H9 (cell line): ENCODE data around the gene PLEK. TPM values are rescaled to one million over a fixed set of nuclear protein-coding genes. Genes with fewer than 3 reads are reported as not detected.

Experiments used
- DNase-seq: peaks from one replicate; pipeline ENCODE4 v3.0.0-alpha.2; 2017
- H2AFZ ChIP-seq: one replicate; pipeline ENCODE4 v1.6.1; 2013; ENCODE audit warnings: mild to moderate bottlenecking, low read length, control low read depth, moderate library complexity
- H2AK5ac ChIP-seq: 2 replicates; pipeline ENCODE4 v1.6.1; 2013; ENCODE audit warnings: low read length, control low read depth, mixed read lengths; ENCODE audit not compliant: insufficient read length
- H2BK120ac ChIP-seq: one replicate; pipeline ENCODE4 v1.6.1; 2013; ENCODE audit warnings: low read depth, mild to moderate bottlenecking, low read length, control low read depth, inconsistent platforms; ENCODE audit not compliant: poor library complexity, severe bottlenecking
- H2BK12ac ChIP-seq: 2 replicates; pipeline ENCODE4 v1.6.1; 2013; ENCODE audit warnings: low read length, control low read depth, mixed read lengths, low read depth; ENCODE audit not compliant: insufficient read length
- H2BK15ac ChIP-seq: 2 replicates; pipeline ENCODE4 v1.6.1; 2013; ENCODE audit warnings: low read depth, low read length, control low read depth
- H2BK20ac ChIP-seq: one replicate; pipeline ENCODE4 v1.6.1; 2013; ENCODE audit warnings: low read depth, mild to moderate bottlenecking, low read length, control low read depth, inconsistent platforms; ENCODE audit not compliant: poor library complexity, severe bottlenecking
- H2BK5ac ChIP-seq: 2 replicates; pipeline ENCODE4 v1.6.1; 2013; ENCODE audit warnings: low read length, control low read depth, mixed read lengths; ENCODE audit not compliant: insufficient read length
- H3K14ac ChIP-seq: 2 replicates; pipeline ENCODE4 v1.6.1; 2013; ENCODE audit warnings: low read length, control low read depth; ENCODE audit not compliant: insufficient read depth
- H3K18ac ChIP-seq: 2 replicates; pipeline ENCODE4 v1.6.1; 2013; ENCODE audit warnings: low read depth, mild to moderate bottlenecking, mixed read lengths, low read length, control low read depth; ENCODE audit not compliant: insufficient read length
- H3K23ac ChIP-seq: 2 replicates; pipeline ENCODE4 v1.6.1; 2013; ENCODE audit warnings: low read length, control low read depth, mixed read lengths, low read depth; ENCODE audit not compliant: insufficient read length
- H3K23me2 ChIP-seq: 2 replicates; pipeline ENCODE4 v1.6.1; 2013; ENCODE audit warnings: low read depth, mild to moderate bottlenecking, mixed read lengths, low read length, control low read depth; ENCODE audit not compliant: insufficient read length, poor library complexity, severe bottlenecking
- H3K27ac ChIP-seq: 2 replicates; pipeline ENCODE4 v1.5.1; 2013; ENCODE audit warnings: low read length, control low read depth, mixed read lengths, low read depth; ENCODE audit not compliant: insufficient read length
- H3K27me3 ChIP-seq: 2 replicates; pipeline ENCODE4 v1.6.1; 2013; ENCODE audit warnings: low read length, control low read depth, inconsistent platforms; ENCODE audit not compliant: insufficient read depth
- H3K4ac ChIP-seq: 2 replicates; pipeline ENCODE4 v1.6.1; 2013; ENCODE audit warnings: low read depth, mild to moderate bottlenecking, control low read depth, inconsistent platforms, low read length, moderate library complexity
- H3K4me1 ChIP-seq: 2 replicates; pipeline ENCODE4 v1.6.1; 2013; ENCODE audit warnings: low read length, control low read depth, inconsistent platforms; ENCODE audit not compliant: insufficient read depth
- H3K4me2 ChIP-seq: 2 replicates; pipeline ENCODE4 v1.6.1; 2013; ENCODE audit warnings: low read length, control low read depth, mixed read lengths; ENCODE audit not compliant: insufficient read length, insufficient read depth
- H3K56ac ChIP-seq: 2 replicates; pipeline ENCODE4 v1.6.1; 2013; ENCODE audit warnings: low read depth, mild to moderate bottlenecking, mixed read lengths, low read length, control low read depth; ENCODE audit not compliant: insufficient read length
- H3K79me1 ChIP-seq: 2 replicates; pipeline ENCODE4 v1.6.1; 2013; ENCODE audit warnings: low read depth, mild to moderate bottlenecking, moderate library complexity, low read length, control low read depth, inconsistent platforms; ENCODE audit not compliant: insufficient read depth, poor library complexity, severe bottlenecking
- H3K79me2 ChIP-seq: 2 replicates; pipeline ENCODE4 v1.6.1; 2013; ENCODE audit warnings: low read length, control low read depth, inconsistent platforms; ENCODE audit not compliant: insufficient read depth
- H3K9ac ChIP-seq: 2 replicates; pipeline ENCODE4 v1.6.1; 2013; ENCODE audit warnings: low read length, control low read depth, mixed read lengths; ENCODE audit not compliant: insufficient read length; ENCODE audit errors: extremely low read depth
- H3K9me3 ChIP-seq: one replicate; pipeline ENCODE4 v1.6.1; 2013; ENCODE audit warnings: low read depth, low read length, inconsistent platforms; ENCODE audit not compliant: control insufficient read depth
- H3T11ph ChIP-seq: one replicate; pipeline ENCODE4 v1.6.1; 2013; ENCODE audit warnings: mild to moderate bottlenecking, low read length, control low read depth, inconsistent platforms
- H4K20me1 ChIP-seq: one replicate; pipeline ENCODE4 v1.6.1; 2013; ENCODE audit not compliant: control insufficient read depth, insufficient read length, insufficient read depth
- H4K5ac ChIP-seq: 2 replicates; pipeline ENCODE4 v1.6.1; 2013; ENCODE audit warnings: low read depth, mild to moderate bottlenecking, mixed read lengths, low read length, control low read depth; ENCODE audit not compliant: insufficient read length
- H4K8ac ChIP-seq: replicated peaks from 2 replicates; pipeline ENCODE4 v1.6.1; 2013; ENCODE audit warnings: low read length, control low read depth, mixed read lengths, low read depth; ENCODE audit not compliant: insufficient read length
- H4K91ac ChIP-seq: 2 replicates; pipeline ENCODE4 v1.6.1; 2013; ENCODE audit warnings: low read depth, mild to moderate bottlenecking, moderate library complexity, mixed read lengths, low read length, control low read depth; ENCODE audit not compliant: insufficient read length
- H3K27ac Mint-ChIP-seq, 3 experiments: 2 replicates in 2 of 3; 3 replicates in 1 of 3; pipeline ENCODE4 v1.8.0; 2020 to 2021; ENCODE audit warnings: mixed read lengths in 3 of 3, mild to moderate bottlenecking in 1 of 3, moderate library complexity in 1 of 3
- H3K27me3 Mint-ChIP-seq: 2 replicates; pipeline ENCODE4 v1.8.0; 2021; ENCODE audit warnings: low read depth, mild to moderate bottlenecking, moderate library complexity, mixed read lengths
- H3K36me3 Mint-ChIP-seq, 3 experiments: 2 replicates in 2 of 3; 3 replicates in 1 of 3; pipeline ENCODE4 v1.8.0; 2020 to 2021; ENCODE audit warnings: low read depth in 3 of 3, mixed read lengths in 3 of 3; ENCODE audit not compliant: insufficient read depth in 1 of 3
- H3K4me1 Mint-ChIP-seq, 2 experiments: 2 replicates each; pipeline ENCODE4 v1.8.0; 2020; ENCODE audit warnings: mixed read lengths in 2 of 2
- H3K4me3 Mint-ChIP-seq, 2 experiments: 2 replicates in 1 of 2; 3 replicates in 1 of 2; pipeline ENCODE4 v1.8.0; 2020 to 2021; ENCODE audit warnings: mild to moderate bottlenecking in 2 of 2, mixed read lengths in 2 of 2, moderate library complexity in 1 of 2
- H3K9me3 Mint-ChIP-seq, 2 experiments: 2 replicates in 1 of 2; 3 replicates in 1 of 2; pipeline ENCODE4 v1.8.0; 2020; ENCODE audit warnings: mild to moderate bottlenecking in 2 of 2, mixed read lengths in 2 of 2, moderate library complexity in 1 of 2
- CTCF ChIP-seq: fragments of 200-600 bp; sonication (generic); conservative IDR thresholded peaks from 3 replicates; pipeline ENCODE4 v1.8.0; 2021; ENCODE audit warnings: antibody characterized with exemption, mild to moderate bottlenecking
- WGBS: extraction: QIAGEN DNeasy Blood & Tissue Kit; methylation state at CpG from one replicate; pipeline ENCODE4 v1.1.7; 2013; ENCODE audit warnings: missing lambda C conversion rate, low lambda C conversion rate, mixed read lengths; ENCODE audit not compliant: insufficient read length; ENCODE audit errors: extremely low coverage; 5-methylcytosine and 5-hydroxymethylcytosine counted together
- total RNA-seq: library from RNA; stranded (reverse); gene quantifications from 2 replicates; pipeline ENCODE4 v1.2.1, GENCODE V29; 2021

Gene PLEK
- total RNA-seq, 1 experiment from 2014 or later, result not detected

DNA sequence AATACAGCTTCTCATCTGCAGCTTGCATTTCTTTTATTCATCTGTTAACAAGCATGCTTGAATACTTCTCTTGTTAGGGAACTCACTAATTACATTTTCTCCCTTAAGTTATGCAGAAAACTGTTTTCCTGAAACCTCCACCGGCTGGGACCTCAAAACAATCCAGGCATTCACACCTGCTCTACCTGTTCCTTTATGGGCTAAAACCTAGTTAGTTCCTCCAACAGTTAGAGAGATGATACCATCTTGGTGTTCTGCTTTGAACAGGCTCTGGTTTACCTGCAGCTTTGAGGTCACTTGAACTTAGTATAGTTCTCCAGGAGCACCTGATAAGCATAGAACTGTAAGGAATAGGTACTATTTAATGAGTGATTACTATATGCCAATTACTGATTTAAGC, 6.1 kb downstream of the PLEK start:
- H3T11ph ChIP-seq, result no peak overlapping the region
- no peaks in the 10 kb centered on the region for H3K27me3 ChIP-seq
- no peaks in the 10 kb centered on the region for H3K79me1 ChIP-seq
- no peak overlapping the region for H3K4me3 Mint-ChIP-seq
- no peak for TF ChIP-seq CTCF
- H2BK12ac ChIP-seq, result no peak overlapping the region
- no peak overlapping the region for H4K91ac ChIP-seq
- no peak overlapping the region for H3K4ac ChIP-seq
- H3K27me3 Mint-ChIP-seq, result no peaks in the 10 kb centered on the region
- H3K56ac ChIP-seq, result no peak overlapping the region
- H3K79me2 ChIP-seq, result no peaks in the 10 kb centered on the region
- no peak for DNase-seq
- H2BK5ac ChIP-seq, result no peak overlapping the region
- no peak overlapping the region for H3K27ac ChIP-seq
- H3K18ac ChIP-seq, result no peak overlapping the region
- no peak overlapping the region for H2AK5ac ChIP-seq
- H3K23me2 ChIP-seq, result no peaks in the 10 kb centered on the region
- H3K4me2 ChIP-seq, result no peak overlapping the region
- H4K8ac ChIP-seq, result no peak overlapping the region
- H3K9me3 Mint-ChIP-seq, result no peaks in the 10 kb centered on the region
- no peaks in the 10 kb centered on the region for H4K20me1 ChIP-seq
- no peaks in the 10 kb centered on the region for H3K36me3 Mint-ChIP-seq
- H2AFZ ChIP-seq, result no peak overlapping the region
- H3K4me1 Mint-ChIP-seq, result 0 out of 4 replicates have a peak, but pooled peaks cover 0 to 3% of the 10 kb centered on the region in 2 experiments
- no CpG with 5 or more reads among the region's 1 CpG for WGBS
- no peaks in the 10 kb centered on the region for H3K9me3 ChIP-seq
- no peak overlapping the region for H2BK20ac ChIP-seq
- H3K23ac ChIP-seq, result no peak overlapping the region
- H3K4me1 ChIP-seq, result no peaks in the 10 kb centered on the region
- peak overlapping the region in 1 of 3 experiments; percentile 59; a peak in 1 of 7 replicates for H3K27ac Mint-ChIP-seq
- no peak overlapping the region for H2BK120ac ChIP-seq
- no peak overlapping the region for H2BK15ac ChIP-seq
- H3K14ac ChIP-seq, result no peak overlapping the region
- no peak overlapping the region for H3K9ac ChIP-seq
- no peak overlapping the region for H4K5ac ChIP-seq
